Stimulated activated CD8-positive, alpha-beta memory T cell treated with anti-CD3 and anti-CD28 coated beads, Interleukin-15, amount 100 ng/mL, for 4 hours (primary cell): ENCODE data around the gene AAK1.
"Not testable (repeated sequence)": the region's sequence is repeated elsewhere in the genome, so short reads cannot be mapped to it uniquely, and the experiment has no call there.

Source experiments
- DNase-seq, 2 donors: peaks; one replicate each; pipeline ENCODE4 v3.0.0-alpha.2; 2020; ENCODE audit warnings: low read depth in 2 of 2

The AAK1 gene

GRCh38 chr2:69643602-69644505 lies at the start of gene AAK1:
Gene AAK1, minus strand, starts transcription at chr2:69643739. Its CDS starts 699 bp downstream, at chr2:69643040.
- DNase-seq = peak; percentile 61 to 69

- no peak for DNase-seq
Measured at GRCh38 chr2:69692424-69692823, 48.9 kb upstream of the AAK1 start.

GRCh38 chr2:69689969-69690368 lies 46.4 kb upstream of the AAK1 start:
- DNase-seq = no peak

GRCh38 chr2:69689466-69689865 lies 45.9 kb upstream of the AAK1 start:
- no peak for DNase-seq

GRCh38 chr2:69687971-69688611 lies 44.6 kb upstream of the AAK1 start:
- no peak for DNase-seq

GRCh38 chr2:69686813-69687212 lies 43.3 kb upstream of the AAK1 start:
- no peak for DNase-seq

GRCh38 chr2:69685321-69686048 lies 41.9 kb upstream of the AAK1 start:
- no peak for DNase-seq

- DNase-seq = no peak
Measured at GRCh38 chr2:69683170-69683971, 39.8 kb upstream of the AAK1 start.

- no peak for DNase-seq
Measured at GRCh38 chr2:69682525-69682924, 39.0 kb upstream of the AAK1 start.

- DNase-seq = no peak
Measured at GRCh38 chr2:69680001-69680675, 36.6 kb upstream of the AAK1 start.

GRCh38 chr2:69677914-69678313 lies 34.4 kb upstream of the AAK1 start:
- DNase-seq = no peak

GRCh38 chr2:69676146-69676545 lies 32.6 kb upstream of the AAK1 start:
- no peak for DNase-seq

GRCh38 chr2:69674316-69674670 lies 30.8 kb upstream of the AAK1 start:
- no peak for DNase-seq

GRCh38 chr2:69673098-69673497 lies 29.6 kb upstream of the AAK1 start:
- DNase-seq = not testable (repeated sequence)

- no peak for DNase-seq
Measured at GRCh38 chr2:69669666-69670065, 26.1 kb upstream of the AAK1 start.

- no peak for DNase-seq
Measured at GRCh38 chr2:69668598-69668997, 25.1 kb upstream of the AAK1 start.

GRCh38 chr2:69667805-69668382 lies 24.4 kb upstream of the AAK1 start:
- no peak for DNase-seq

- DNase-seq = no peak
Measured at GRCh38 chr2:69665152-69665551, 21.6 kb upstream of the AAK1 start.

- no peak for DNase-seq
Measured at GRCh38 chr2:69663860-69664259, 20.3 kb upstream of the AAK1 start.

- DNase-seq = not testable (repeated sequence)
Measured at GRCh38 chr2:69662547-69662946, 19.0 kb upstream of the AAK1 start.

- DNase-seq = no peak
Measured at GRCh38 chr2:69660637-69661036, 17.1 kb upstream of the AAK1 start.
